ENCODE measurements around the gene FHOD3.

Gene FHOD3

DNA sequence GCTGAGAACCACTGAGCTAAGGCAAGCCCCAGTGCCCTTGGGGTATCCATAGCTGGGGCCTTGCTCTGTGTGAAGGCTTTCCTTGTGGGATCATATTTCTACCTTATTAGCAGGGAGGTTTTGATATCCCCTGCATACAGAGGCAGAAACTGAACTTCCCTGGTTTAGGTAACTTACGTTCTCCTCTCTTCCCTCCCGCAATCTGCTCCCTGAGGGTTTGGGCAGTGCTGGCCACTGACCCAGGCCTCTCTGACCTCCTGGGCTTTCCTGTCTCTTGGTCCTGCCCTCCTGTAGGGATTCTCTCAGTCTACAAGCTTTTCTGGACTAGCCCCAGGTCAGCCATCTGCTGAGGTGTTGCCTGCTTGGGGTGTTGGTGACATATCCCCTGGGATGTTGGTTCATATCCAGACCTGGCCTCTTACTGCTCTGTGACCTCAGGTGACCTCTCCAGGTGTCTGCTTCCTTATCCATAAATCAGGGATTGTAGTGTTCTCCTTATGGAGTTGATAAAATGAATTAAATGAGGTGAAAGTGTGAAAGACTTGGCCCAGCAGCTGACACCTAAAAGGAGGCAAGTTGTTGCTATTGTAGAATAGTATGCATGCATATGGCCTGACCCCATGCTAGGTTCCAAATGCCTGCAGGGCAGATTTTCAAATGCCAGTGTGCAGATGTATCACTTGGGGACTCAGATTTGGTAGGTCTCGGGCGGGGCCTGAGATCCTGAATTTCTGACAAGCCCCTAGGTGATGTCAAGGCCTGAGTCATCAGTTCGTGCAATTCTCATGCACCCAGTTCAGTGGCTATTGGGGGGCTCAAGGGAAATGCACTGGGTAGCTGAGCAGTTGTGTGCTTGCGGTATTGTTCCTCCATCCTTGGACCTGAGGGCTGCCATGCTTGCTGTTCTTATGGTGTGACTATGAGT lies 106.6 kb downstream of the FHOD3 start:
- peak overlapping the region; percentile 86 for H3K27ac Mint-ChIP-seq
- no peaks in the 10 kb centered on the region for H3K36me3 Mint-ChIP-seq (ENCODE audit: low read depth)
- no peaks in the 10 kb centered on the region for H3K27me3 Mint-ChIP-seq (ENCODE audit: low read depth, poor library complexity)
- no peaks in the 10 kb centered on the region for H3K9me3 Mint-ChIP-seq
- peaks cover 20% of the 10 kb centered on the region for H3K4me1 Mint-ChIP-seq
- no peak overlapping the region for H3K4me3 Mint-ChIP-seq
- DNase-seq: no peak
- TF ChIP-seq, protein P1, sequence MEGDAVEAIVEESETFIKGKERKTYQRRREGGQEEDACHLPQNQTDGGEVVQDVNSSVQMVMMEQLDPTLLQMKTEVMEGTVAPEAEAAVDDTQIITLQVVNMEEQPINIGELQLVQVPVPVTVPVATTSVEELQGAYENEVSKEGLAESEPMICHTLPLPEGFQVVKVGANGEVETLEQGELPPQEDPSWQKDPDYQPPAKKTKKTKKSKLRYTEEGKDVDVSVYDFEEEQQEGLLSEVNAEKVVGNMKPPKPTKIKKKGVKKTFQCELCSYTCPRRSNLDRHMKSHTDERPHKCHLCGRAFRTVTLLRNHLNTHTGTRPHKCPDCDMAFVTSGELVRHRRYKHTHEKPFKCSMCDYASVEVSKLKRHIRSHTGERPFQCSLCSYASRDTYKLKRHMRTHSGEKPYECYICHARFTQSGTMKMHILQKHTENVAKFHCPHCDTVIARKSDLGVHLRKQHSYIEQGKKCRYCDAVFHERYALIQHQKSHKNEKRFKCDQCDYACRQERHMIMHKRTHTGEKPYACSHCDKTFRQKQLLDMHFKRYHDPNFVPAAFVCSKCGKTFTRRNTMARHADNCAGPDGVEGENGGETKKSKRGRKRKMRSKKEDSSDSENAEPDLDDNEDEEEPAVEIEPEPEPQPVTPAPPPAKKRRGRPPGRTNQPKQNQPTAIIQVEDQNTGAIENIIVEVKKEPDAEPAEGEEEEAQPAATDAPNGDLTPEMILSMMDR (IDR thresholded peaks at IDR 0.05): no peak

DNA sequence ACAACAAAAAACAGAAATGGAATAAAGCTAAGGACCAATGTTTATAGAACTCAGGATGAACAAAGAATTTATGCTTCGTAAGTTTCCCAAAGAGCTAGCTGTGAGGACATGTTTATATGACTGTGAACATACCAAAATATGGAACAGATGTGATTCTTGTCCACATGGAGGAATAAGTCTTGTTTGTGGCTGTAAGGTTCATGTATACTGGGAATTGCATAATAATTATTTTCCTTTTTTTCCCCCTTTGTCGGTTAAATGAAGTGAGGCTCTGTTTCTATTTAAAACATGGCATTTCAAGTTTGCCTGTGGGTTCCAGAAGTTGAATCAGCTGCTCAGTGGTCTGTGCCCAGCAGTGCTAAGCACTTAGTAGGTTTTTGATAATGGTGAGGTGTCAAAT lies 108.1 kb downstream of the FHOD3 start:
- H3K36me3 Mint-ChIP-seq (ENCODE audit: low read depth): no peaks in the 10 kb centered on the region
- no peak overlapping the region for H3K4me3 Mint-ChIP-seq
- peaks cover 20% of the 10 kb centered on the region for H3K4me1 Mint-ChIP-seq
- TF ChIP-seq, protein P1 (IDR thresholded peaks at IDR 0.05): no peak
- H3K27ac Mint-ChIP-seq: no peak overlapping the region
- no peaks in the 10 kb centered on the region for H3K27me3 Mint-ChIP-seq (ENCODE audit: low read depth, poor library complexity)
- no peaks in the 10 kb centered on the region for H3K9me3 Mint-ChIP-seq
- DNase-seq: no peak

DNA sequence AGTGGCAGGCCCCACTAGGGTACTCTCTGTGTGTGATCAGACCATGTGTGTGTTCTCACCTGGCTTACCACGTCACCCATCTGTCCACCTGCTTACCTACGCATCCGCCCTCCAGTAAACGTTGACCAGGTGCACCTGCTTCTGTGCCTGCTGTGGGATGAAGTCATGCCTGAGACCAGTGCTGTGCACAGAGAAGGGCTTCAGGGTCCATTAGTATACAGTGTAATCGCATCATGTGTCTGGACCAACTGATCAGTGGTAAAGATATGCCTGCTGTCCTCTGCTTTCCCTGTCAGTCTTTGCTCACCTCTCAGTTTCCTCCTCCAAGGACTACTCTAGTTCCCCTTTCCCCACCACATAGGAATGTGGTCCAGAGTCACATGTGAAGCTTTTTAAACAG lies 109.3 kb downstream of the FHOD3 start:
- Mint-ChIP-seq H3K4me3 (no peak overlapping the region), H3K9me3 (no peaks in the 10 kb centered on the region)

DNA sequence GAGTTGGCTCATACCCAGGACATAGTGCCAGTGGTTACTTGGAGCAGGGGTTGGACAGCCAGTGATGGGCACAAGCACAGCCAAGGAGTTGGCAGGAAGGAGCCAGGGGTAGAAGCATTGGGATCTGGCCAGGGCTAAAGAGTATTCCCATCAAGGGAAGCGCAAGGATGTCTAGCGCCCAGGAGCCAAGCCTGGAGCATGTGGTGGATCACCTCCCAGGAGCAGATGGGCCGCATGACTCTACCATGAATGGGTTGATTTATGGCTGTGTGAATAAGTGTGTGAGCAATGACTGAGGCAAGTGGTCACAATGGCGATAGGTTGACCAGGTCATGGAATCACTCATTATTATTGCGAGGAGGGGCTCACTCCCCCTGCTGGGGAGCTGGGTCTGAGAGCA lies 111.1 kb downstream of the FHOD3 start:
- no peak overlapping the region for H3K4me3 Mint-ChIP-seq
- H3K4me1 Mint-ChIP-seq: peaks cover 18% of the 10 kb centered on the region
- no peaks in the 10 kb centered on the region for H3K9me3 Mint-ChIP-seq
- H3K36me3 Mint-ChIP-seq (ENCODE audit: low read depth): no peaks in the 10 kb centered on the region
- H3K27me3 Mint-ChIP-seq (ENCODE audit: low read depth, poor library complexity): peaks cover 3% of the 10 kb centered on the region
- DNase-seq: no peak
- H3K27ac Mint-ChIP-seq: no peak overlapping the region
- TF ChIP-seq, protein P1 (IDR thresholded peaks at IDR 0.05): no peak

More for the DNA sequence above, 109.3 kb downstream of the FHOD3 start:
- H3K27me3 Mint-ChIP-seq (ENCODE audit: low read depth, poor library complexity): peaks cover 1% of the 10 kb centered on the region
- H3K27ac Mint-ChIP-seq: no peak overlapping the region
- no peak for DNase-seq
- TF ChIP-seq, protein P1 (IDR thresholded peaks at IDR 0.05): no peak
- H3K4me1 Mint-ChIP-seq: peaks cover 22% of the 10 kb centered on the region
- no peaks in the 10 kb centered on the region for H3K36me3 Mint-ChIP-seq (ENCODE audit: low read depth)

DNA sequence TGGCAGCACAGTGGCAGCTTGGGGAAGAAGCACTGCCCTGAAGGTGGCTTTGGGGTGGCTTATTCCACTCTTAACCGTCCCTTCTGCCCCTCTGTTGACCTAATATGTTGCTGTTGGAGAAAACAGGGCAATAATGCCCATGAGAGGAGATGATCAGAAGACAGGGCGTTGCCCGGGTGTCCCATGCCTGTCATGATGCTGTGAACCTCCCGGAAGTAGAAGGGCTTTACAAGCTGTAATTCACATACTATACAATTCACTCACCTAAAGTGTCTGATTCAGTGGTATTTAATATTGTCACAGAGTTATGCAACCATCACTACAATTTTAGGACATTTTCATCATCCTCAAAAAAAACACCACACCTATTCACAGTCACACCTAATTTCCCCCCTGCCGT lies 112.3 kb downstream of the FHOD3 start:
- Mint-ChIP-seq H3K9me3 (no peaks in the 10 kb centered on the region), H3K4me1 (peaks cover 13% of the 10 kb centered on the region), H3K27ac (no peak overlapping the region), H3K27me3 (ENCODE audit: low read depth, poor library complexity) (peaks cover 3% of the 10 kb centered on the region), H3K36me3 (ENCODE audit: low read depth) (no peaks in the 10 kb centered on the region), H3K4me3 (no peak overlapping the region)
- DNase-seq: no peak
- TF ChIP-seq, protein P1 (IDR thresholded peaks at IDR 0.05): no peak

DNA sequence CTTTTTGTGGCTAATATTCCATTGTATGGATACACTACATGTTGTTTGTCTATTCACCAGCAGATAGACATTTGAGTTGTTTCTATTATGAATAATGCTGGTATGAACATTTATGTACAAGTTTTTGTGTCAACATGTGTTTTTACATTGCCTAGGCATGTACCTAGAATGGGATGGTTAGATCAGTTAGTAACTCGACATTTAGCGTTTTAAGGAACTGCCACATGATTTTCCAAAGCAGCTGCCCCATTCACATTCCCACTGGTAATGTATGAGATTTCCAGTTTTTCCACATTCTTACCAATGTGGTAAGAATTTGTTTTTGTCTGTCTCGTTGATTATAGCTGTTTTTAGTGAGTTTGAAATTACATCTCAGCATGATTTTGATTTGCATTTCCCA lies 112.8 kb downstream of the FHOD3 start:
- Mint-ChIP-seq H3K27me3 (ENCODE audit: low read depth, poor library complexity) (peaks cover 3% of the 10 kb centered on the region), H3K4me3 (no peak overlapping the region), H3K4me1 (peaks cover 19% of the 10 kb centered on the region), H3K27ac (no peak overlapping the region), H3K36me3 (ENCODE audit: low read depth) (no peaks in the 10 kb centered on the region), H3K9me3 (no peaks in the 10 kb centered on the region)
- no peak for DNase-seq
- TF ChIP-seq, protein P1 (IDR thresholded peaks at IDR 0.05): no peak

All from nephron progenitor cell (in vitro differentiated cells).